Inflammatory macrophage (primary cell): ENCODE data around the gene ACTR5.

Source experiments
- DNase-seq, 2 donors: peaks; one replicate each; pipeline ENCODE4 v3.0.0-alpha.2; 2020 to 2022

Gene ACTR5

DNA sequence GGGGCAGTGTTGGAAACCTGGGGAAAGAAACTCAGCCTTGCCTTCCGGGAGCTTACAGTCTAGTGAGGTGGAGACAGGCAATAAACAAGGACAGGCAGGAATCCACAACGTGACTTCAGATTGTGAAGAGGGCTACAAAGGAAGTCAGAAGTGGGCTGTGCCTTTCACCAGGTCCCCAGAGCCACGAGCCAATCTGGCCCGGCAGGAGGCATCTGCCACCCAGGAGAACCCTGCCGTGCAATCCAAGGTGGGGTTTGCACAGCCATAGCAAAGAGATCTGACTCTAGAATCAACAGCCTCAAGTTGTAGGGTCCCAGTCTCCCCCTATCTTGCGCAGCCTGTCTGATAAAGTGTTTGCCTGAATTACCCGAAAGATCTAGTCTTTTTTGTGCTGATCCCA, 18.5 kb upstream of the ACTR5 start:
- no peak for DNase-seq

DNA sequence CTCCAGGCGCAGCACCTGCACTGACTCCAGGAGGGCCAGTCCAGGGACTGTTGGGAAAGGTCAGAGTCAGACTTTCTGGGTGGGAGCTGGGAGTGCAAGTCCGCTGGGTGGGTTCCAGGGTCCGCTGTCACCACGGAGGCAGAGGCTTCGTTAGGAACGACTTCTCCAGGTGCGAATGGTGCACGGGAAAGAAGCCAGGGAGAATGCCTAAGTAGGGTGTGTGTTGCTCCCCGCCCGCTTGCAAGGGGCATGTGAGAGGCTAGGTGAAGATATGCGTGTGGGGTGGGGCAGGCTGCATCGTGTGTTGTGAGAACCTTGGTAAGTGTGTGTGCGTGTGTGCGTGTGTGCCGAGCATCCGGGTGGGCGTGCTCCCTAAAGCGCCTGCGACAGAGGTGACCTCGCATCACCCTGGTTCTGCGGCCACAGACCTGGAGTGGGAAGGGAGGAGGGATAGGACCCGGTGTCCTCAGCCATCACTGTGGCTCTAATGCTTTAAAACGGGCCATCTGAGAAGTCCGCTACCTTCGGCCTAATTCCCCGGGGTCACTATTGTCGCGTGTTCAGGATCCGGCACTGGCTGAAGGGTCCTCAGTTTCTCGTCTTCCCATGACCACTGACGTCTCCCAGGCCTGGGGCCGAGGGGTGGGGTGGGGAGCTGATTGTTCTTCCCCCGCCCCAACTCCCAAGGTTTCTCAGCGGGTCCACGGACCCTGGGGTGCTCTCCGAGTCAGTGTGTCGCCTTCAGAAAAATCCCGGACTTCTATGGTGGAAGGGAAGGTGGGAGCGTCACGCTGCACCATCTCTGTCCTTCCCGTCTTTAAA, 17.9 kb upstream of the ACTR5 start:
- DNase-seq, result no peak

DNA sequence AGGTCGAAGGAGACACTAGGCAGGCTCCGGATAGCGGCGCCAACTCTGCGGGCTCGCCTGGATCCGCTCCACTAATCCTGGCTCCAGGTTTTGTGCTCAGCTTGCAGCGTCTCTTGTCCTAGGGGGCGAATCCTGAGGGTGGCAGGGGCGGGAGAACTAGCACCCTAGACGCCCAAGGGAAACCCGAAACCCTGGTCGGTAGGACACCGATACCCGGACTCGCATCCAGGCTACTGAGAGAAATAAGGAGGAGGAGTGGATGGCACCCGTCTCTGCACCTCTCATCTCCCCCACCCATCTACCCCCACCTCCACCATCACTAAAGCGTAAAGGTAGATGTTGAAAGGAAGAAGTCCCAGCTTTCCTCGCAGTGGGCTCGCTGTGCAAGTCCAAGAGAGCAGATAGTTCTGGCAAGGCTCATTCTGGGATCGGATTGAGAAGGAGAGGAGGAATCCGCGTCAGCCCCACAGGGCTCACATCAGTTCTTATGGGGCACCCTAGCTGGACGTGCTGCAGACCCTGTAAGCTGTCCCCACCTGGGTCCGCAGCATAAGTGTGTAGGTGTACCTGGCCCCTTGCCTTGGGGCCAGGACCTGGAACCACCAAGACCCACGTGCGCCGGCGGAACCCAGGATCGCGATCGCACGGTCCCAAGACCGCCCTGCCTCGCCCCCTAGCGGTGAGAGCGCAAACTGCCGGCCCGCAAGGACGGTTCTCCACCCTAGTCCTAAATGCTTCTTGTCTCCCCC, 17.1 kb upstream of the ACTR5 start:
- peak; percentile 55 to 56 for DNase-seq

DNA sequence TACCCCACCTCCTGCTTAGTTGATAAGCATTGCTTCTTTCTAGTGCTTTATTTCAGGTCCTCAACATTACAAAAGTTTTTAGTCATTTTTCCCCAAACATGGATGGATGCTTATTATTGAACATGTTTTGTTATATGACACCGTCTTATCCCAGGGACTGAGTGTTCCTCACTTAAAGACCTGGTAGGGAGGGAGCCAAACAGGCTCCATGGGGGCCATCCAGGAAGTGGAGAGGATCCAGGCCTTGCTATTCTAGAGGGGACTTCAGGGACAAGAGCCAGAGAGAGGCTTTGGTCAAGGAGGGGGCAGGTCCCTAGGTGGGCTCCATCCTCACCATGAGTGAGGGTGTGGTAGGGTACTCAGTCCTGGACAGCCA, 16.5 kb upstream of the ACTR5 start:
- DNase-seq, result no peak

DNA sequence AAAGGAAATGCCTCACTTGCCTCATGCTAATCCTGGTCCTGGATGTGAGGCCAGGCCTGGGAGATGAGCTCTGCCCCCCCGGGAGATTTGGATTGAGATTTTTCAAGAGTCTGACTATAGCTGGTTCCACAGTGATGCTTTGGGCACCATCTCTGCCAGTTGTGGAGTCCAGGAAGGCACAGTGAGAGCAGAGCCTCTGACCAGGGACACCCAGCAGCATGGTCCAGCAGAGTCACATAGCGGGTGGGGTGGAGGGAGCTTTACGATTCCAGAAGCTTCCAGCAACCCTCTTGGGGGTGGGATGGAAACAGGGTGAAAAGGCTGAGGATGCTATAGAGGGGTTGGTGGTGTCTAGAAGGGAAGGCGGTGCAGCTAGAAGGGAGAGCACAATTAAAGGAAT, 15.3 kb upstream of the ACTR5 start:
- no peak for DNase-seq

DNA sequence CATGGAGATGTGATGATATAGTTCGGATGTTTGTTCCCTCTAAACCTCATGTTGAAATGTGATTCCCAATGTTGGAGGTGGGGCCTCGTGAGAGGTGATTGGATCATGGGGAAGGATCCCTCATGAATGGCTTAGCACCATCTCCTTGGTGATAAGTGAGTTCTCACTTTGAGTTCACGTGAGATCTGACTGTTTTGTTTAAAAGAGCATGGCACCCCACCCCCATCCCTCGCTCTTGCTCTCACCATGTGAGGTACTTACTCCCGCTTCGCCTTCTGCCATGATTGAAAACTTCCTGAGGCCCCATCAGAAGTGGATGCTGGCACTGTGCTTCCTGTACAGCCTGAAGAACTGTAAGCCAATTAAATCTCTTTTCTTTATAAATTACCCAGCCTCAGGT, 13.1 kb upstream of the ACTR5 start:
- DNase-seq, result no peak

DNA sequence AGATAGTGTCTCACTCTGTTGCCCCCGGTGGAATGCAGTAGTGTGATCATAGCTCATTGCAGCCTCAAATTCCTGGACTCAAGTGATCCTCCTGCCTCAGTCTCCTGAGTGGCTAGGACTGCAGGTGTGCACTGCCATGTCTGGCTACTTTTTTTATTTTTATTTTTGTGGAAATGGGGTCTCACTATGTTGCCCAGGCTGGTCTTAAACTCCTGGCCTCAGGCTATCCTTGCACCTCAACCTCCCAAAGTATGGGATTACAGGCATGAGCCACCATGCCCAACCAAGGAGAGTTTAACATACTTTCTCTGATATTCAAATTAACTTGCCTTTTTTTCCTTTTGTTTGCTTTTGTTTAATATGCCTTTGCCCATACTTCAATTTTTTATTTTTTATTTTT, 10.4 kb upstream of the ACTR5 start:
- DNase-seq, result no peak

DNA sequence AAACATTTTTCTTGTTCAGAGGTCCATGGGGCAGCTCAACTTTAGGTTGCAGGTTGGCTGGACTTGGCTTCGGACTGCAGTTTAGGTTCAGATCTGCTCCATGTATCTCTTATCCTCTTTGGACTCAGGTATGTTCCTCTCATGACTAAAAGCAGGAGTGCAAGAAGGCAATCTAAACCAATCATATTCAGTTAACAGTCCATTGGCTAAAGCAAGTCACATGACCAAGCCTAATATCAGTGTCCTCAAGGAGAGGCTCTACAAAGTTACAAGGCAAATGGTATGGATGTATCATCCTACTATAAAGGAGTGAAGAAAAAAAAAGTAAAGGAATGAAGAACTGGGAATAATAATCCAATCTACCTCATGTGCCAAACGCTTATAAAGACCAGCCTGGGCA, 2.5 kb upstream of the ACTR5 start:
- DNase-seq, result no peak

DNA sequence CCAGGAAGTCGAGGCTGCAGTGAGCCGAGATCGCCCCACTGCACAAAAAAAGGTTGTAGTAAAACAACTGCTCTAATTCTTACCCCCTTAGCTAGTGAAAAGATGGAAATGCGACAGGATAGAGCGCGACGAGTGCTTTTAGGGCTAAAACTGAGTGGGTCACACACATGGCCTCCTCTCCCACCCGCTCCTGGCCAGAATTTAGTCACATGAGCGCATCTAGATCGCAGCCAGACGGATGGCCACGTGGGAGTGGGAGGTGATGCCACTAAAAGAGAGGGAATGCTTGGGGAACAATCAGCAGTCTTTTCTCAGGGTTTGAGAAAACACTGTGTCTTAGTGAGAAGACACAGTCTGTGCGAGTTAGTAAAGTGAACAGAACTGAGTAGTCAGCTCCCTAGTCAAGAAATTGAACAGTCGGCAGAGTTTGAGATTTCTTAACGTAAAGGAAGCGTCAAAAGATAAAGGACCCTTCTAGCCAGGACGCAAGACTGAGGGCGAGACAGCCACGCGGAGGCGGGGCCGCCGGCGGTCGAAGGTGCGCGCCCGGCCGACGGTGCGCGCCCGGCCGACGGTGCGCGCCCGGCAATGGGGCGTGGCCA, 664 bp upstream of the ACTR5 start:
- DNase-seq, result no peak

DNA sequence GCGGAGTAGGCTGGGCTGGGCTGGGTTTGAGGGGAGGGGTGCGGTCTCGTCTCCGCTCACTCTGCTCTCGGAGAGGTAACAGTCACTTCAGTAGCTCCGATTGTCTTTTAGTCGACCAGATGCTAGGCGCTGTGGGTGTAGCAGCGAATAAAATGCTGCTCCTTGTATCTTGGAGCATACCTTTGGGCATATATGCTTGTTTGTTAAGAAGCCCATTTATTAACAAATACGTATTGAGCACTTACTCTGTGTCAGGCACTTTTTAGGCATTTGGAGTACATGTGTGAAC, 545 bp downstream of the ACTR5 start:
- DNase-seq, result no peak

DNA sequence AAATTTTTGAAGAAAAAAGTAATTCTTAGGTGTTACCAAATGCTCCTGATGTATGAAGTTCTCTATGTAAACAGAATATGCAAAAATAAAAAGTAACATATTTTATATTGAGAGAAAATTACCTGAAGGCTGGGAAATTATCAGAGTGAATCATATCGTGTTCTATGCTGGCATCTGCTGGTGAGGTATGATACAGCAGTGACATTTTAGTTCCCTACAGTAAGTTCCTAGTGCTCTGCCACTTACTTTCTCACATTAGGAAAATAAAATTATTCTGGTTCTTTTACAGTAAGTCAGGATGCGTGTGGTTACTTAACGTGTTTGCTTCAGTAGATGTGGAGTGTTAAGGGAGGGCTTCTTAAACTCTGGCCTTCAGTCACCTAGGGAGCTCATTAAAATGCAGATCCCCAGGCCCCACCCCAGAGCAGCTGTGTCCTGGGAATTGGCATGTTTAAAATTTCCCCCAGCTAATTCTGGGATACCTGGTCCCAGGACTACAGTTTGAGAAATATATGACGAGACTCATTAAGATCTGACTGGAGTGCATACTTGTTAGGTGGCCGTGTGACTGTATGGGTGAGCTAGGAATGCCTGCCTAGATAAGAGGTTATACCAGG, 3.2 kb downstream of the ACTR5 start:
- DNase-seq, result peak; percentile 30 to 37

DNA sequence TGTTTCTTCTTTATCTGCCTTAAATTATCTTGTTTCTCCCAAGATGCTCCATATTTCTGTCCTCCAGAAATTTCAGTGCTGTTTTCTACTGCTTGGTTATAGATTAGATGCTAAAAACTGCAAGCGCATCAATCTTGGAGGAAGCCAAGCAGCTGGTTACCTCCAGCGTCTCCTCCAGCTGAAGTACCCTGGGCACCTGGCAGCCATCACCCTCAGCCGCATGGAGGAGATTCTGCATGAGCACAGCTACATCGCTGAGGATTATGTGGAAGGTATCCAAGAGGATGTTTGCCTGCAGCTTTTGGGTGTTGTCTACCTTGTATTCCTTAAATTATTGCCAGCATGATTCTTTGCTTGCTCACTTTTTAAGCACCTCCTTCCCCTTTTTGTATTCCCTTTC, 3.8 kb downstream of the ACTR5 start:
- DNase-seq, result no peak

DNA sequence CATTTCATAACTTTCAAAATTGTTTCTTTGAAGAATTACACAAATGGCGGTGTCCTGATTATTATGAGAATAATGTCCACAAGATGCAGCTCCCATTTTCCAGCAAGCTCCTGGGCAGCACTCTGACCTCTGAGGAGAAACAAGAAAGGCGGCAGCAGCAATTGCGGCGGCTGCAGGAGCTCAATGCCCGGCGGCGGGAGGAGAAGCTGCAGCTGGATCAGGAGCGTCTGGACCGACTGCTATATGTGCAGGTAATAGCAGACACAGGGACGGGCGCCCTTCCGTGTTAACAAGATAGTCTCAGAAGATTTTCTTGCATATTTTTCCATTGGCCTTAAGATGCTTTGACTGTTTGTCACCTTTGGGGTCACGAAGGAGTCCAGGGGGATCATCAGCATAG, 6.7 kb downstream of the ACTR5 start:
- no peak for DNase-seq

DNA sequence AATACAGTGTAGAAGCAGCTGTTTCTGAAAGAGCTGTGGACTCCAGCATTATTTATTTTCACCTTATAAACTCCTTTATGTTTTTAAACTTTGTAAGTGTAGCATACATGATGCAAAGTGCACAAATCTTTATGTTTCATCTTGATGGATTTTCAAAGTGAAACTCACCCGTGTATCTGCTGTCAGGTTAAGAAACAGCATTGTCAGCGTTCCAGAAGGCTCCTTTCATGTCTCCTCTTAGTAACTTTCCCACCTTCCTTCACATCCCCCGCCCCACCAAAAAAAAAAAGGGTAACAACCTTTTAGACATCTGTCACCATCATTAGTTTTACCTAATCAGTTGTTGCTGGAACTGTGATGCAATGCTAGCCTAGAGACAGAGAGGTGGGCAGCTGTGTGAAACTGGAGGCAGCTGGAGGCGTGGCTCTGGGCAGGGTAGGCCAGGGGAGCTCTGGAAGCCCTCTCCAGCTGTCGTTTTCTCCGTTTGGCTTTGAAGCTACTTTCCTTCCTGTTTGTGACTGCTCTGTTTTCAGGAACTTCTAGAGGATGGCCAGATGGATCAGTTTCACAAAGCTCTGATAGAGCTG, 7.2 kb downstream of the ACTR5 start:
- no peak for DNase-seq

DNA sequence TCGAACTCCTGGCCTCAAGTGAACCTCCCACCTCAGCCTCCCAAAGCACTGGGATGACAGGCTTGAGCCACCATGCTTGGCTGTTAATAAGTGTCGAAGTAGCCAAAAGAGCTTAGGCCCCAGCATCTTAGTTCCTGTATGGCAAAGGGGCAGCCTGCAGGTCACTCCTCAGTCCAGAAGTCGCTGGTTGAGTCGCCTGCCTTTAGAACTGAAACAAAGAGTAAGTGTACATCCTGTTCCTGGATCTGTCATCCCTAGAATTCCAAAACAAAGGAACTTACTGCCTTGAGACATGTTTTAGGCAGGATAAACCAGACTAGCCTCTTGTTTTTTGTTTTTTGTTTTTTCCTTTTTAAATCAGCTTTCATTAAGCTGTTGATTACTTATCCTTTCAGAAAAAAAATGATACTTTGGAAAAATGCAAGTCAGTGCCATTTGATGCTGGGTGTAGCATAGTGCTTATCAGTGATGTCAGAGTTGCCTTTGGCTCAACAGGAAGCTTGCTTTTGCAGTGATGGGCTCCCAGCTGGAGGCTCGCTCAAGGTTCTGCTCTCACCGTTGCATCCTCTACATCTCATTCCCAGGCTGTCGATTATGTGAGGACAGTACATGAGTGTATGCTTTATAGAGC, 9.0 kb downstream of the ACTR5 start:
- DNase-seq, result no peak

DNA sequence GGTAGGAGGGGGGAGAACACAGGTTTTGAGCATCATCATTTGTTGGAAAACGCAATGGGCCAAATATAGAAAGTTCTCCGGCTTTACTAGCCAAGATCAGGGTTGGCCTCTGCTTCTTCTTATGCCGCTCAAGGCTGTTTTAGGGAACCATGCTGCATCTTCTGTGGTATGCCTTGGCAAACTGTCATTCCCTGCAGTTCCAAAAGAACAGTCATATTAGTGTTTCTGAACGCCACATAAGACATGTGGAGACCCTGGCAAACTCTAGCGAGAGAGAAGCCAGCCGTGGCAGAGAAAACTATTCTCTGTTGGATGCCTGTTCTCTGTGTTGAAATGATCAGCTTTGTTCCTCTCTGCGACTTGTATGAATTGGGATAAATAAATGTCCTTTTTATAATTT, 10.8 kb downstream of the ACTR5 start:
- no peak for DNase-seq

DNA sequence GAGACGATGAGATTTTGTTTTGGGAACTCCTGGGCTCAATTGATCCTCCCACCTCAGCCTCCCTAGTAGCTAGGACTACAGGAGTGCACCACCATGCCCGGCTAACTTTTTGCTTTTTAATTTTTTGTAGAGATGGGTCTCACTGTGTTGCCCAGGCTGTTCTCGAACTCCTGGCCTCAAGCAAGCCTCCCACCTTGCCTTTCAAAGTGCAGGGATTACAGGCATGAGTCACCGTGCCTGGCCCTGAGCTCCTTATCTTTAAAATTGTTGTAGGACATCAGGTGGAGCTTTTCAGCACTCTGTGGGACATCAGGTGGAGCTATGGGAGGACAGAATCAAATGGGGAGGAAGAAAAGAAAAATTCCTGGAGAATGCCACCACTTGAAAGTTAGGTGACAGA, 12.7 kb downstream of the ACTR5 start:
- DNase-seq, result no peak

DNA sequence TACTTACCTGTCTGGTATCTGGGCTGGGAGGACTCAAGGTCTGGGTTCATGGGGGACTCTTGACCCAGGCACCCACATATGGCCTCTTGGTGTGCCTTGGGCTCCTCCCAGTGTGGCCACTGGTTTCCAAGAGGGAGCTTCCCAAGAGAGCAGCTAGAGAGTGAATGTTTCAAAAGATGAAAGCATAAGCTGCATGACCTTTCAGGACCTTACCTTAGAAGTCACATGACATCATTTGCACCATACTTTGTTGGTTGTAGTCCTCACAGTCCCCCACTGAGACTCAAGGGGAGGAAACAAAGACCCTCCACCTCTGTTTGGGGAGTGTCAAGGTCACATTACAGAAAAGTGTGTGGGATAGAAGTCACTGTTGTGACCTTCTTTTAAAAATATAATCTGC, 13.9 kb downstream of the ACTR5 start:
- no peak for DNase-seq

DNA sequence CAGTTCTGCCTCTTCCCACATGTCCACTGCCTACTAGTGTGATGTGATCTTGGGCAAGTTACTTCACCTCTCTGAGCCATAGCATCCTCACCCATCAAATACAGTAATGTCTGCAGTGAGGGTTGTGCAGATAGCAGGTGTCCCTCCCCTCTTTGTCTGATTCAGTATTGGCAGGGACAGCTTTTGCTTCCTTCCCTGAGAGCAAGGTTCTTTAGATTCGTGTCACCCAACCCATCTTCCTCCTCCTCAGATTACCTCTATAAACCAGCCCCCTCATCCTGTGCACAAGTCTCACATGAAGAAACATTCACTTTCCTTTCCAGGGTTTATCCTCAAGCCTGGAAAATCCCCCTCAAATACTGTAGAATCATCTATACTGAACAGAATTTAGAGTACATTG, 15.4 kb downstream of the ACTR5 start:
- DNase-seq, result peak in 1 of 2 donors; percentile 26

DNA sequence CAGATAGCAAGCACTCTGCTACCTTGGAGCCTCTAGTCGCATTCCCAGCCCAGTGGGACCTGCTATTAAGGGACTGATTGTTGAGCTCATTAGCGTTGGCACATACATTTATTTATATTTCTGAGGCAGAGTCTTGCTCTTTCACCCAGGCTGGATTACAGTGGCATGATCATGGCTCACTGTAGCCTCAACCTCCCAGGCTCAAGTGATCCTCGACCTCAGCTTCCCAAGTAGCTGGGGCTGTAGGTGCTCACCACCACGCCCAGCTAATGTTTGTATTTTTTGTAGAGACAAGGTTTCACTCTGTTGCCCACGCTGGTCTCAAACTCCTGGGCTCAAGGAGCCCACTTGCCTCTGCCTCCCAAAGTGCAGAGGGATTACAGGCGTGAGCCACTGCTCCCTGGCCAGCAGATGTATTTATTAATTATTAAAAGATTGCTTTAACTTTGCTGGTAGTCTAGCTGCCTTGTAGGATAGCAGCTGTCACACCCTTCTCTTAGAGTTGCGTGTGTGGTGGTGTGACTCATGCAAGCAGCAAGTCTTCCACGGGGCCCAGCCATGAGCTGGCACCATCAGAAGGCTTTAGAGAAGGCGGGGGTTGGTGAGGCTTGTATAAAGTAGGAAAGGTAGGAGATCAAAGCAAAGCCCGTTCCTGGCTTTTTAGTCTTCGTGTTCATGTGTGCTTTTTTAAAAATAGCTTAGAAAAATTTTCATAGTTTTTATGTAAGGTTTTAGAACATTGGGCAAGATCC, 16.5 kb downstream of the ACTR5 start:
- DNase-seq, result peak; percentile 34 to 83

DNA sequence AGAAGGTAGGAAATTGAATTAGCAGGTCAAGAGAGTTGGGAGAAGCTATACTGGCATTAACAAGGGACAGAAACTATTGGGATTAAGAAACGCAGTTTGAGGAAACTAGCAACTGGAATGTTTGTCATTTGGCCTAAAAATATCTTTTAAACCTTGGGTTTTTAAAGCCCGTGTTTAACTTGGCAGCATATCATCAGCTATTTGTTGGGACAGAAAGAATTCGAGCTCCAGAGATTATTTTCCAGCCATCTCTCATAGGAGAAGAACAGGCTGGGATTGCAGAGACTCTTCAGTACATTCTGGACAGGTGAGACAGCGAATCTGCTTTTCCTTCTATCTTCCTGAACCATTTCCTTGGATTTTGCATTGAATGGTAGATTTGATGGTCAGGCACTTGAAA, 17.8 kb downstream of the ACTR5 start:
- DNase-seq, result no peak
